Activated CD4-positive, alpha-beta T cell treated with anti-CD3 and anti-CD28 coated beads, Interleukin-2, amount 10 ng/mL, durations not matched to agents 7 days and 5 days (primary cell): ENCODE measurements around the gene ZFHX3. TPM values are rescaled to one million over a fixed set of nuclear protein-coding genes. Genes with fewer than 3 reads are reported as not detected.

Source experiments
- CTCF ChIA-PET: fragments of 350-600 bp; sonication (Branson Sonifier 250); formaldehyde crosslinking; loops from one replicate; lab custom pipeline; 2021; ENCODE audit warnings: antibody characterized with exemption; lab: Charles Lee
- POLR2A ChIA-PET: fragments of 350-600 bp; sonication (Branson Sonifier 250); formaldehyde crosslinking; loops from one replicate; lab custom pipeline; 2021; ENCODE audit warnings: antibody characterized with exemption; lab: Charles Lee
- DNase-seq: peaks from one replicate; pipeline ENCODE4 v3.0.0-alpha.2; 2020
- H3K27ac Mint-ChIP-seq: one replicate; pipeline ENCODE4 v1.8.0; 2021; ENCODE audit warnings: mild to moderate bottlenecking, moderate library complexity, mixed read lengths
- H3K27me3 Mint-ChIP-seq: one replicate; pipeline ENCODE4 v1.8.0; 2021; ENCODE audit warnings: mixed read lengths
- H3K36me3 Mint-ChIP-seq: one replicate; pipeline ENCODE4 v1.8.0; 2021; ENCODE audit warnings: low read depth, mixed read lengths
- H3K4me1 Mint-ChIP-seq: one replicate; pipeline ENCODE4 v1.8.0; 2021; ENCODE audit warnings: mixed read lengths
- H3K4me3 Mint-ChIP-seq: one replicate; pipeline ENCODE4 v1.8.0; 2021; ENCODE audit warnings: mild to moderate bottlenecking, moderate library complexity, mixed read lengths
- H3K9me3 Mint-ChIP-seq: one replicate; pipeline ENCODE4 v1.8.0; 2021; ENCODE audit warnings: mixed read lengths
- total RNA-seq, 2 experiments: library from RNA; stranded (reverse); gene quantifications; one replicate each; pipeline ENCODE4 v1.2.3, GENCODE V29; 2021

Gene ZFHX3
- total RNA-seq, 2 experiments from 2014 or later: 1.5 to 1.6 TPM

DNA sequence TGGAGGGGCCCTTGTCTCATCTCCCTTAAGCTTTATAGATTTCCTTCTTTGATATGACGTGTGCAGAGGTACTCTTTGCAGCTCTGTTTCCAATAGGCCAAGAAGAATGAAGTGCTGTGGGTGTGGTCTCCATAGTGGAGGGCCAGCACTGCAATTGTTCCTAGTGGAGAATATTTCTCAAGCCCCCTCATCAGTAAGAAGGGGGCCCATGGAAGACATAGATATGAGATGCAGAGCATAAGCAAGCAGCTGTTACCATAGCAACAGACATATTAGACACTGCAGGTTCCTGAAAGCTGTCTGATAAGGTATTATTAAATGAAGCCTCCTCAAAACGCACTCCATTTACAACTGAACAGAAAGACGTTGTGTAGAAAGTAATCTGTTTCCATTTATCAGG lies 240.7 kb downstream of the ZFHX3 start:
- Mint-ChIP-seq H3K9me3 (no peaks in the 10 kb centered on the region), H3K36me3 (no peaks in the 10 kb centered on the region), H3K4me1 (no peaks in the 10 kb centered on the region), H3K27me3 (no peaks in the 10 kb centered on the region), H3K27ac (no peak overlapping the region), H3K4me3 (no peak overlapping the region)
- POLR2A ChIA-PET: no interaction called here
- DNase-seq: no peak
- CTCF ChIA-PET: no interaction called here

DNA sequence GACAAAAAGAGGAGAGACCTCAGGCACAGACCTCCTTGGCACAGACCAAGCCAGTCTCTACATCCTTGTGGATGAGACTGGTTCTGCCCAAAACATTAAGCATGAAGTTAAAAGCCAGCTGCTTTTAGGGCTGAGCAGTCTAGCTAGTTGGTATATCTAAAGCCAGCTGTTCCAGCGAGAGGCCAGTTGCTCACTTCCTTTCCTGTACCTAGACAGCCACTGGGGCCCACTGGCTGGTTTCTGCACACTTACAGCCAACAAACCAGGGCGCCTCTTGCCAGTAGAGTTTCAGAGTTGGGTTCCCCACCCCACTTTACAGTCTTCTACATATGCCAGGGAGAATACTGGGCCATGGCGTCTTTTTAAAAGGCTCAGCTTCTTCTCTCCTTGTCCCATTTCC lies 242.4 kb downstream of the ZFHX3 start:
- H3K27me3 Mint-ChIP-seq: no peaks in the 10 kb centered on the region
- H3K27ac Mint-ChIP-seq: no peak overlapping the region
- ChIA-PET CTCF (interaction anchor here (0.9 to 1.1 kb wide), 2 partner anchors 10 to 13 kb away, joined by 3 read pairs; no protein-coding TSS in a partner anchor), POLR2A (no interaction called here)
- H3K4me3 Mint-ChIP-seq: no peak overlapping the region
- H3K4me1 Mint-ChIP-seq: no peaks in the 10 kb centered on the region
- H3K36me3 Mint-ChIP-seq: no peaks in the 10 kb centered on the region
- no peaks in the 10 kb centered on the region for H3K9me3 Mint-ChIP-seq
- no peak for DNase-seq

DNA sequence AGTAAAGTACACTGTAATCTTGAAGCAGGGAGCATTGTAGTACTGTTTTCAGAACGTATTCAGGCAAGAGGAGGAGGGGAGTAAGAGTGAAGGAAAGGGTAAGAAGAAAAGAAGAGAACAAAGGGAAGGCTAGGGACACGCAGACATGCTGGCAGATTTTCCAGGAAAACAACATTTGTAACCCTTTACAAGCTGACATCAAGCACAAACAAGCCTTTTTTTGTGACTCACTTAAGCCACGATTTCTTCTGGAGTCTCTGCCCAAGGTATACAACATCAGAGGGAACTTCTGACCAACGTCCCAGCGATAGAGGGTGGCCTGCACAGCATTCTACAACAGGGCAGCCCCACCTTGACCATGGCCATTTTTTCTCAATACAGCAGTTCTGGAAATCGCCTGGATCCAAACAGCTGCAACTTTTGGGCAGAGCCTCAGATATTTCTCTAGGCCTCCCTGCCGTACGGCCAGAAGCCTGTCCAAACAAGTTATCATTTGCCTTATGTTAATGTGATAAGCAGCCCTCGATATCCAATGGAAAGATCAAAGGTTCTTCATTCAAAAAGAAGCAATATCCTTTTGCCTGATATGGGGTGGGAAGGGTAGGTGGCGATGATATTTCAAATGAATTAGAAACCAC lies 247.3 kb downstream of the ZFHX3 start:
- no peak overlapping the region for H3K4me3 Mint-ChIP-seq
- DNase-seq: no peak
- H3K27me3 Mint-ChIP-seq: no peaks in the 10 kb centered on the region
- H3K4me1 Mint-ChIP-seq: no peaks in the 10 kb centered on the region
- H3K27ac Mint-ChIP-seq: no peak overlapping the region
- ChIA-PET POLR2A (no interaction called here), CTCF (no interaction called here)
- no peaks in the 10 kb centered on the region for H3K9me3 Mint-ChIP-seq
- H3K36me3 Mint-ChIP-seq: no peaks in the 10 kb centered on the region

DNA sequence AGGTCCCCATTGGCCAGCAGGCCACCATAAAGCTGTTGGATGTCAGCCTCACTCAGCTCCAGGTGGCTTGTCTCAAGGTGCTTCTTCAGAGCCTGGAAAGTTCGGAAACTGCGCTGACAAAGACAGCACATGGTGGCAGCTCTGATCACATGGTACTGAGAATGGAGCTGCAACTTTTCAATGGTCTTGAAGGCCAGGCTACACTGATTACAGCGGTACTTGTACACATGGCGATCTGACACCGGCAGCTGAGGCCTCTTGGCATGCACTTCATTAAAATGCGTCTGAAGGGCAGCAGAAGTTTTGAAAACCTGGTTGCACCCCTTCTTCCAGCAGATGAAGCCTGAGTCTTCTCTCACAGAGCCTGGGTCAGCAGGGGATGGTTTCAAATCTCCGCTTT lies 249.7 kb downstream of the ZFHX3 start:
- ChIA-PET POLR2A (no interaction called here), CTCF (interaction anchor here (1.0 to 1.1 kb wide), 2 partner anchors 34 to 265 kb away, joined by 3 to 4 read pairs; no protein-coding TSS in a partner anchor)

DNA sequence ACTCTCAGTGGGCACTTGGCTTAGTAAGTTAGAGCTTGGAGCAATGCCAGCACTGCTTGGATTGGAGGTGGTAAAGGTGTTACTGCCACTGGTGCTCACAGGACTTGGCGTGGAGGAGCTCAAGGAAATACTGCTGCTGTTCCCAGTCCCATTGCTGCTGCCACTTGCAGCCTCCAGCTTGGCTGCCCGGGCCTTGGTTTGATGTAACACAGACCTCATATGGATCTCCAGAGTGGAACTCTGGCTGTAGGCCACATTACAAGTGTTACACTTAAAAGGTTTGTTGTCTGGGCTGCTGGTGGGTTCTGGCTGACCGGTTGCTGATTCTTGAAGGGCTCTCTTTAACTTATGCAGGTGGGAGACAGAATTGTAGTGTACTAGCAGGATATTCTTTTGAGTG lies 250.3 kb downstream of the ZFHX3 start:
- CTCF ChIA-PET: interaction anchor here (1.0 to 1.1 kb wide), 2 partner anchors 35 to 265 kb away, joined by 3 to 4 read pairs; no protein-coding TSS in a partner anchor
- Mint-ChIP-seq H3K36me3 (no peaks in the 10 kb centered on the region), H3K27me3 (no peaks in the 10 kb centered on the region), H3K27ac (no peak overlapping the region), H3K4me1 (no peaks in the 10 kb centered on the region), H3K4me3 (no peak overlapping the region), H3K9me3 (no peaks in the 10 kb centered on the region)
- no peak for DNase-seq
- POLR2A ChIA-PET: no interaction called here

More for the DNA sequence above, 249.7 kb downstream of the ZFHX3 start:
- no peak overlapping the region for H3K4me3 Mint-ChIP-seq
- H3K4me1 Mint-ChIP-seq: no peaks in the 10 kb centered on the region
- DNase-seq: no peak
- no peaks in the 10 kb centered on the region for H3K27me3 Mint-ChIP-seq
- no peak overlapping the region for H3K27ac Mint-ChIP-seq
- no peaks in the 10 kb centered on the region for H3K9me3 Mint-ChIP-seq
- H3K36me3 Mint-ChIP-seq: no peaks in the 10 kb centered on the region

DNA sequence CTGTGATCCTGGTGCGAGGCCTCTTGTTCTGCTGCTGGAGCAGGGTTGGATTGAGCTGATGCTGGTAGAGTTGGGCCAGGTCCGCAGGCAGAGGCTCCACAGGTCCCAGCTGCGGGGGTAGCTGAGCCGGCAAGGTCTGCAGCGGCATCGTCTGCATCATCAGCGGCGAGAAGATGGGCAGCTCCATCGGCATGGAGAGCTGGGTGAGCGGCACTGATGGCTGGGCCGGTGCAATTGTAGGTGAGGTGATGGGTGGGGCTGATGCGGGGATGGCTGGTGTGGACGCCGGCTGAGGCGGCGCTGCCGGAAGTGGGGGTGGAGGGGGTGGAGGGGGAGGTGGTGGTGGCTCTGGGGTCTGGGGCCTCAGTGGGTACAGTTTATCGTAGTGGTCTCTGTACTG lies 251.7 kb downstream of the ZFHX3 start:
- no peaks in the 10 kb centered on the region for H3K4me1 Mint-ChIP-seq
- no peaks in the 10 kb centered on the region for H3K9me3 Mint-ChIP-seq
- ChIA-PET CTCF (no interaction called here), POLR2A (no interaction called here)
- H3K36me3 Mint-ChIP-seq: no peaks in the 10 kb centered on the region
- no peaks in the 10 kb centered on the region for H3K27me3 Mint-ChIP-seq
- no peak overlapping the region for H3K27ac Mint-ChIP-seq
- no peak overlapping the region for H3K4me3 Mint-ChIP-seq
- DNase-seq: no peak

DNA sequence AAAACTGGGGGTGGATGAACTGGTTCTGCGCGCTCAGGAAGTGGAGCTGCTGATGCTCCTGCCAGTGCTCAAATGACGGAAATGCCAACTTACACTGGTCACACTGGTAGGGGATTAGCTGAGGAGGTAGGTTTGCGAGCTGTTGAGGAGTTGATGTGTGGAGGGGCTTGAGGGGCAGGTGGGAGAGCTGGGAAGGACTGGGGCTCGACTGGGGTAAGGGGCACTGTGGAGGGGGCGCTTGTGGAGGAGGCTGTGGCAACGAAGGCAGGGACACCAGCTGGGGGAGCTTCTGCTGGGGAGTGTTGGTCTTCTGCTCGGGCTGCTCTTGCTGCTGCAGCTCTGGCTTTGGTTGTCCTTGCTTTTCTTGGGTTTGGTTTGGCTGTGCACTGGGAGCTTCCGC lies 252.9 kb downstream of the ZFHX3 start:
- H3K27me3 Mint-ChIP-seq: no peaks in the 10 kb centered on the region
- CTCF ChIA-PET: no interaction called here

DNA sequence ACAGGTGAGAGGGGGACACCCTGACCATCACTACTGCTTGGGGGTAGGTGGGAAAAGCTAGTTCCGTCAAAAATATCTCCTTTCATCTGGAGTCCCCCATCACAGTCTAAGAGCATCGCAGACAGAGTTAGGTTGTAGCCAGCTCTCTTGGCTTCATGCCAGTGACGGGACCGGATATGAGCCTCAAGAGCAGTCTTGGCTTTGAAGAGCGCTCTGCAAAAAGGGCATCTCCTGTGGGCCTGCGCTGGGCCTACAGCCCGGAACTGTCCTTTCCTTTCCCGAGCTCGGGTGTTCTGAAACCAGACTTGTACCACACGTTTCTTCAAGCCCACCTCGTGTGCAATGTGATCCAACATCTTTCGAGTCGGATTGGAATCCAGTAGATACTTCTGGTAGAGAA lies 253.6 kb downstream of the ZFHX3 start:
- POLR2A ChIA-PET: no interaction called here

More for the DNA sequence above, 252.9 kb downstream of the ZFHX3 start:
- no peak overlapping the region for H3K27ac Mint-ChIP-seq
- no peak overlapping the region for H3K4me3 Mint-ChIP-seq
- no peaks in the 10 kb centered on the region for H3K4me1 Mint-ChIP-seq
- no peaks in the 10 kb centered on the region for H3K9me3 Mint-ChIP-seq
- POLR2A ChIA-PET: no interaction called here
- no peaks in the 10 kb centered on the region for H3K36me3 Mint-ChIP-seq
- DNase-seq: no peak

DNA sequence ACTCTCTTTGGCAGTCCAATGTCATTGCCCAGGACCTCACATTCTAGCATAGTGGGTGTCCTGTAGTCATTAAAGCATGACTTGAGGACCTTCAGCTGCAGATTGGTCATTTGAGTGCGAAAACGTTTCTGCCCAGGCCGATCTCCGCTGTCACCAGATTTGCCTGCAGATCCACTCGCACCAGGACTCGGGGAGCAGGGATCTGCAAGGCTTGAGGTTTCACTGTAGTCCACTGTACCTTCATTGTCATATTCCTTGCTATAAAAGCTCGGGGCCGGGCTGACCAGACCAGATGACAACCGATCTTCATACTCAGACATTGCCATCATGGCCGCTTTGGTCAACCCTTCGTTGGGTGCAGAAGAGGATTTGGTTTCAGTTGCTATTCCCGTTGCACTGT lies 254.2 kb downstream of the ZFHX3 start:
- peaks cover 4% of the 10 kb centered on the region for H3K36me3 Mint-ChIP-seq
- DNase-seq: no peak
- no peak overlapping the region for H3K27ac Mint-ChIP-seq
- ChIA-PET CTCF (interaction anchor here (0.5 kb wide), 1 partner anchor 309 kb away, joined by 3 read pairs; no protein-coding TSS in a partner anchor), POLR2A (no interaction called here)
- no peaks in the 10 kb centered on the region for H3K27me3 Mint-ChIP-seq
- no peaks in the 10 kb centered on the region for H3K4me1 Mint-ChIP-seq
- H3K4me3 Mint-ChIP-seq: no peak overlapping the region
- no peaks in the 10 kb centered on the region for H3K9me3 Mint-ChIP-seq

More for the DNA sequence above, 253.6 kb downstream of the ZFHX3 start:
- DNase-seq: no peak
- no peaks in the 10 kb centered on the region for H3K9me3 Mint-ChIP-seq
- peaks cover under 1% of the 10 kb centered on the region for H3K36me3 Mint-ChIP-seq
- H3K4me3 Mint-ChIP-seq: no peak overlapping the region
- CTCF ChIA-PET: interaction anchor here (0.5 to 0.6 kb wide), 2 partner anchors 133 to 310 kb away, joined by 3 to 5 read pairs; no protein-coding TSS in a partner anchor
- H3K27me3 Mint-ChIP-seq: no peaks in the 10 kb centered on the region
- no peaks in the 10 kb centered on the region for H3K4me1 Mint-ChIP-seq
- H3K27ac Mint-ChIP-seq: no peak overlapping the region

DNA sequence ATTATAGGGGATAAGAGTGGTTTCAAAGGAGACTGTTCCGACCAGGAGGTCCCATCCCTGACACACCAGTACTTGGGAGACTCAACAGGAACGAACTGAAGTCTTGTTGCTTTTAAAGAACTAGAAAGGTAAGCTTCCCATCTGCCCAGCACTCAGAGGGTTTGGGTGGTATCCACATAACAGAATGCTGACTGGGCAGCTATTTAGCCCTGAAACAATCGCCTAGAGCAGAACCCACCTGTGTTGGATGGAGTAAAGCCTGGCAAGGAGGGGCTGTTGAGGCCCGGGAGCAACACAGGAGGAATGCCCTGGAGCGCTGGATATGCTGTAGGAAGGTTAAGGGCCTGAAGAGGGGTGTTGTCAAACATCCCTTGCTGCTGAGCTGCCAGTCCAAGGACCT lies 254.9 kb downstream of the ZFHX3 start:
- H3K27me3 Mint-ChIP-seq: peaks cover 3% of the 10 kb centered on the region
- peaks cover 7% of the 10 kb centered on the region for H3K4me1 Mint-ChIP-seq
- H3K9me3 Mint-ChIP-seq: no peaks in the 10 kb centered on the region
- H3K36me3 Mint-ChIP-seq: peaks cover 4% of the 10 kb centered on the region
- no peak for DNase-seq
- CTCF ChIA-PET: no interaction called here
- H3K4me3 Mint-ChIP-seq: no peak overlapping the region
- H3K27ac Mint-ChIP-seq: no peak overlapping the region
- POLR2A ChIA-PET: no interaction called here

DNA sequence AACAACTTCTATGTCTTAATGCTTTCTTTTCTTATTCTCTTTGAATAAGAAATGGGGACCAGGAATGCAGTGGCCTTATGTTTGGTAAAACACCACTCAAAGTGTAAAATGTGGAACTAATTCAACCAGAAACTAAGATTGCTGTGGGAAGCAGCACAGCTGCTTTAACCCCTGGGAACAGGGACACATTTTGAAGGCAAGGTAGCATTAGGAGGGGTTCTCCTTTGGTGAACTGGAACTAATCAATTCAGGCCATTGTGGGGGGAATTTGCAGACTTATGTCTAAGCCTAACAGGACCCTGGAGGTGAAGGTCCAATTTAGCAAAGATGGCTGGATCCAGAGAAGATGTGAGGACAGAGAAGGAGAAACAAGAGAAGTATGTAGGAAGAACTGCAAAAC lies 256.1 kb downstream of the ZFHX3 start:
- DNase-seq: no peak
- peaks cover 5% of the 10 kb centered on the region for H3K27me3 Mint-ChIP-seq
- H3K36me3 Mint-ChIP-seq: peaks cover 4% of the 10 kb centered on the region
- H3K4me1 Mint-ChIP-seq: peaks cover 15% of the 10 kb centered on the region
- no peaks in the 10 kb centered on the region for H3K9me3 Mint-ChIP-seq
- no peak overlapping the region for H3K4me3 Mint-ChIP-seq
- ChIA-PET POLR2A (no interaction called here), CTCF (no interaction called here)
- H3K27ac Mint-ChIP-seq: no peak overlapping the region

DNA sequence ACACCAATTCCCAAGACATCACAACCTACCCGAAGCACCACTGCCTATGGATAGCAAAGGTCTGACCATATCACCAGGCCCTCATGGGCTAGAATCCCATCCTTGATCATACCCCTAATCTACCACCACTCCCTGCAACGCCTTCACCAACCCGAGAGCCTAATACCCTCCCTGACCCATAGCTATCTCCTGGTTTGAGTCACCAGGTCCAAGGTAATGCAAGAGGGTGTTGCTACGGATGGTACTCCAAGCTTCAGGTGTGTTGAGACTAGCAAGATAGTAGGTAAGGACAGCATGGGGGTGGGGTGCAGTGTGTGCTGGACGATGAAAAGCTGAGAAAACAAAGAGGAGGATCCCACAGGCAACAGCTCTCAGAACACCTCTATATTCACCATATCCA lies 258.0 kb downstream of the ZFHX3 start:
- H3K4me1 Mint-ChIP-seq: peaks cover 30% of the 10 kb centered on the region
- ChIA-PET CTCF (no interaction called here), POLR2A (no interaction called here)
- peaks cover 4% of the 10 kb centered on the region for H3K36me3 Mint-ChIP-seq
- no peak overlapping the region for H3K27ac Mint-ChIP-seq
- no peaks in the 10 kb centered on the region for H3K9me3 Mint-ChIP-seq
- H3K4me3 Mint-ChIP-seq: no peak overlapping the region
- DNase-seq: no peak
- peaks cover 14% of the 10 kb centered on the region for H3K27me3 Mint-ChIP-seq

DNA sequence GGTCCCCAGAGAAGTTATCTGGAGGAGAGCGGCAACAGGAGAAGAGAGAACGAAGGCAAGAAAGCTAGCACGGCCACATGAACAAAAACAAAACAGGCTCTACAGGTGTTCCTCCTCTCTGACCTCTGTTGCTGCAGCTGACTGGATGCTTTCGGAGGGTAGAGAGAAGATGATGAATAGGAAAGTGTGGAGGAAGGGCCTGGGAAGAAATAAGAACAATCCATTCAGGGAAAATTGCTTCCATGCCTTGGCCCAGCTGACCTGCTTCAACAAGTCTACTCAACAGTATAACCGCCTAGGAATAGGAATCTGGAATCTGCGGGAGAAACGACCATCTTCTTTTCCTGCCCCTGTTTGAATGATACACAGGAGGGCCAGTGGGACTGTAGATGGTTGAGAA lies 258.5 kb downstream of the ZFHX3 start:
- no peak for DNase-seq
- POLR2A ChIA-PET: no interaction called here
- no peak overlapping the region for H3K27ac Mint-ChIP-seq
- H3K9me3 Mint-ChIP-seq: no peaks in the 10 kb centered on the region
- CTCF ChIA-PET: no interaction called here
- peaks cover 4% of the 10 kb centered on the region for H3K36me3 Mint-ChIP-seq
- no peak overlapping the region for H3K4me3 Mint-ChIP-seq
- peaks cover 16% of the 10 kb centered on the region for H3K27me3 Mint-ChIP-seq
- peaks cover 32% of the 10 kb centered on the region for H3K4me1 Mint-ChIP-seq
